Trophoblast cell (in vitro differentiated cells and primary cell): ENCODE results near the gene GPRC5B.

ENCODE experiments used
- DNase-seq, 2 donors: peaks; one replicate each; pipeline ENCODE4 v3.0.0-alpha.2; 2016
- H2AFZ ChIP-seq: 2 replicates; pipeline ENCODE4 v1.6.1; 2013; ENCODE audit warnings: low read length, moderate library complexity, mild to moderate bottlenecking; ENCODE audit not compliant: insufficient read depth, poor library complexity
- H2AK5ac ChIP-seq: 2 replicates; pipeline ENCODE4 v1.6.1; 2013; ENCODE audit warnings: mild to moderate bottlenecking, low read length
- H2BK120ac ChIP-seq: 2 replicates; pipeline ENCODE4 v1.6.1; 2013; ENCODE audit warnings: low read length, mild to moderate bottlenecking, moderate library complexity; ENCODE audit not compliant: insufficient read depth, poor library complexity
- H2BK12ac ChIP-seq: 2 replicates; pipeline ENCODE4 v1.6.1; 2013; ENCODE audit warnings: mild to moderate bottlenecking, low read length, moderate library complexity
- H2BK5ac ChIP-seq: 2 replicates; pipeline ENCODE4 v1.6.1; 2013; ENCODE audit warnings: low read length, low read depth, moderate library complexity, mild to moderate bottlenecking; ENCODE audit not compliant: poor library complexity
- H3K14ac ChIP-seq: 2 replicates; pipeline ENCODE4 v1.6.1; 2013; ENCODE audit warnings: mild to moderate bottlenecking, low read length
- H3K18ac ChIP-seq: 2 replicates; pipeline ENCODE4 v1.6.1; 2013; ENCODE audit warnings: mild to moderate bottlenecking, low read length
- H3K23ac ChIP-seq: 2 replicates; pipeline ENCODE4 v1.6.1; 2013; ENCODE audit warnings: low read length
- H3K27ac ChIP-seq: 2 replicates; pipeline ENCODE4 v1.5.1; 2013; ENCODE audit warnings: low read depth, mild to moderate bottlenecking, inconsistent platforms, low read length, moderate library complexity
- H3K27me3 ChIP-seq: 2 replicates; pipeline ENCODE4 v1.6.1; 2013; ENCODE audit warnings: inconsistent platforms, mild to moderate bottlenecking, low read length, moderate library complexity; ENCODE audit not compliant: insufficient read depth
- H3K36me3 ChIP-seq, 2 experiments: 1 replicate in 1 of 2; 2 replicates in 1 of 2; pipeline ENCODE4 v1.6.1; 2013; ENCODE audit warnings: low read length in 2 of 2, mild to moderate bottlenecking in 2 of 2, moderate library complexity in 1 of 2; ENCODE audit not compliant: insufficient read depth in 2 of 2, control insufficient read depth in 1 of 2
- H3K4ac ChIP-seq: 2 replicates; pipeline ENCODE4 v1.6.1; 2013; ENCODE audit warnings: low read depth, mild to moderate bottlenecking, low read length, moderate library complexity
- H3K4me1 ChIP-seq, 2 experiments: 1 replicate in 1 of 2; 2 replicates in 1 of 2; pipeline ENCODE4 v1.6.1; 2013; ENCODE audit warnings: low read length in 2 of 2, mild to moderate bottlenecking in 2 of 2, moderate library complexity in 1 of 2; ENCODE audit not compliant: insufficient read depth in 2 of 2, control insufficient read depth in 1 of 2
- H3K4me2 ChIP-seq: 2 replicates; pipeline ENCODE4 v1.6.1; 2013; ENCODE audit warnings: inconsistent platforms, mild to moderate bottlenecking, low read length, moderate library complexity
- H3K4me3 ChIP-seq: 2 replicates; pipeline ENCODE4 v1.5.1; 2013; ENCODE audit warnings: mild to moderate bottlenecking, low read depth, low read length, inconsistent platforms
- H3K79me1 ChIP-seq: one replicate; pipeline ENCODE4 v1.6.1; 2013; ENCODE audit warnings: low read length
- H3K79me2 ChIP-seq: 2 replicates; pipeline ENCODE4 v1.6.1; 2013; ENCODE audit warnings: low read length, mild to moderate bottlenecking; ENCODE audit not compliant: control insufficient read depth, insufficient read depth, poor library complexity
- H3K9ac ChIP-seq: 2 replicates; pipeline ENCODE4 v1.6.1; 2013; ENCODE audit warnings: mild to moderate bottlenecking, low read length
- H3K9me3 ChIP-seq: 2 replicates; pipeline ENCODE4 v1.6.1; 2013; ENCODE audit warnings: low read depth, mild to moderate bottlenecking, control low read depth, inconsistent platforms, low read length; ENCODE audit not compliant: insufficient read depth
- H4K12ac ChIP-seq: 2 replicates; pipeline ENCODE4 v1.6.1; 2013; ENCODE audit warnings: low read depth, mild to moderate bottlenecking, low read length, moderate library complexity
- H4K8ac ChIP-seq: 2 replicates; pipeline ENCODE4 v1.6.1; 2013; ENCODE audit warnings: low read depth, mild to moderate bottlenecking, low read length, moderate library complexity
- H4K91ac ChIP-seq: one replicate; pipeline ENCODE4 v1.6.1; 2013; ENCODE audit warnings: low read depth, mild to moderate bottlenecking, low read length, moderate library complexity
- WGBS: extraction: QIAGEN DNeasy Blood & Tissue Kit; methylation state at CpG from one replicate; pipeline ENCODE4 v1.1.7; 2013; ENCODE audit warnings: missing lambda C conversion rate; ENCODE audit not compliant: insufficient read length, insufficient coverage; ENCODE audit errors: extremely low coverage; 5-methylcytosine and 5-hydroxymethylcytosine counted together

GPRC5B gene

GRCh38 chr16:19926449-19927390 is 42.1 kb upstream of the GPRC5B start:
- Histone ChIP-seq H3K18ac (no peak overlapping the region), H3K4me1 (no peaks in the 10 kb centered on the region), H3K4me2 (no peak overlapping the region), H4K8ac (no peak overlapping the region), H3K27me3 (no peaks in the 10 kb centered on the region), H2BK12ac (no peak overlapping the region), H3K79me1 (no peaks in the 10 kb centered on the region), H3K79me2 (no peaks in the 10 kb centered on the region), H2BK5ac (no peak overlapping the region), H2BK120ac (no peak overlapping the region), H3K23ac (no peak overlapping the region), H3K27ac (no peak overlapping the region), H3K14ac (no peak overlapping the region), H3K4ac (no peak overlapping the region), H4K12ac (no peak overlapping the region), H2AK5ac (no peak overlapping the region), H3K4me3 (no peak overlapping the region), H3K9ac (no peak overlapping the region), H3K9me3 (no peaks in the 10 kb centered on the region), H3K36me3 (no peaks in the 10 kb centered on the region), H2AFZ (no peak overlapping the region), H4K91ac (no peak overlapping the region)
- DNase-seq: no peak
- WGBS: no CpG with 5 or more reads among the region's 8 CpGs

GRCh38 chr16:19923396-19923795 is 38.7 kb upstream of the GPRC5B start:
- no peak overlapping the region for H2BK5ac ChIP-seq
- no peak overlapping the region for H2BK120ac ChIP-seq
- no peaks in the 10 kb centered on the region for H3K79me1 ChIP-seq
- H3K4me3 ChIP-seq: no peak overlapping the region
- no peak overlapping the region for H2AK5ac ChIP-seq
- H2AFZ ChIP-seq: no peak overlapping the region
- no peak overlapping the region for H4K8ac ChIP-seq
- no peak overlapping the region for H4K12ac ChIP-seq
- H3K4me1 ChIP-seq: no peaks in the 10 kb centered on the region
- WGBS: no CpG with 5 or more reads among the region's 5 CpGs
- H3K4me2 ChIP-seq: no peak overlapping the region
- H3K27ac ChIP-seq: no peak overlapping the region
- no peaks in the 10 kb centered on the region for H3K79me2 ChIP-seq
- H3K36me3 ChIP-seq: no peaks in the 10 kb centered on the region
- no peak for DNase-seq
- H3K18ac ChIP-seq: no peak overlapping the region
- no peaks in the 10 kb centered on the region for H3K9me3 ChIP-seq
- H2BK12ac ChIP-seq: no peak overlapping the region
- no peak overlapping the region for H3K4ac ChIP-seq
- no peak overlapping the region for H4K91ac ChIP-seq
- H3K23ac ChIP-seq: no peak overlapping the region
- no peak overlapping the region for H3K14ac ChIP-seq
- H3K9ac ChIP-seq: no peak overlapping the region
- no peaks in the 10 kb centered on the region for H3K27me3 ChIP-seq

GRCh38 chr16:19919142-19919541 is 34.5 kb upstream of the GPRC5B start:
- Histone ChIP-seq H2AFZ (no peak overlapping the region), H3K36me3 (no peaks in the 10 kb centered on the region), H3K79me1 (no peaks in the 10 kb centered on the region), H3K14ac (no peak overlapping the region), H3K27ac (no peak overlapping the region), H4K91ac (no peak overlapping the region), H3K79me2 (no peaks in the 10 kb centered on the region), H4K8ac (no peak overlapping the region), H3K4me2 (no peak overlapping the region), H3K4ac (no peak overlapping the region), H3K9me3 (no peaks in the 10 kb centered on the region), H3K27me3 (no peaks in the 10 kb centered on the region), H2AK5ac (no peak overlapping the region), H3K4me3 (no peak overlapping the region), H3K18ac (no peak overlapping the region), H3K4me1 (no peaks in the 10 kb centered on the region), H2BK120ac (no peak overlapping the region), H3K9ac (no peak overlapping the region), H4K12ac (no peak overlapping the region), H3K23ac (no peak overlapping the region), H2BK12ac (no peak overlapping the region), H2BK5ac (no peak overlapping the region)
- DNase-seq: no peak
- WGBS: no CpG with 5 or more reads among the region's 7 CpGs

GRCh38 chr16:19916064-19916463 is 31.4 kb upstream of the GPRC5B start:
- no CpG with 5 or more reads among the region's 5 CpGs for WGBS
- H3K23ac ChIP-seq: no peak overlapping the region

More at GRCh38 chr16:19916064-19916463, 31.4 kb upstream of the GPRC5B start:
- Histone ChIP-seq H3K4me2 (no peak overlapping the region), H3K4me1 (no peaks in the 10 kb centered on the region), H3K14ac (no peak overlapping the region), H3K4me3 (no peak overlapping the region), H2BK120ac (no peak overlapping the region), H3K18ac (no peak overlapping the region), H3K9ac (no peak overlapping the region), H4K91ac (no peak overlapping the region), H3K9me3 (no peaks in the 10 kb centered on the region), H3K79me1 (no peaks in the 10 kb centered on the region), H4K12ac (no peak overlapping the region), H2AFZ (no peak overlapping the region), H3K27ac (no peak overlapping the region), H3K4ac (no peak overlapping the region), H3K79me2 (no peaks in the 10 kb centered on the region), H3K36me3 (no peaks in the 10 kb centered on the region), H2BK12ac (no peak overlapping the region), H3K27me3 (no peaks in the 10 kb centered on the region), H4K8ac (no peak overlapping the region), H2AK5ac (no peak overlapping the region), H2BK5ac (no peak overlapping the region)
- DNase-seq: no peak
